HG03139 (cell line): Measurements from ENCODE around the gene TOR1B.
"Not testable (repeated sequence)": the region's sequence is repeated elsewhere in the genome, so short reads cannot be mapped to it uniquely, and the experiment has no call there.

Experiments used
- ATAC-seq: cut with Tn5 transposase; IDR thresholded peaks from one replicate; pipeline ENCODE4 v1.9.1; 2021; ENCODE audit not compliant: unreplicated experiment

The TOR1B gene

DNA sequence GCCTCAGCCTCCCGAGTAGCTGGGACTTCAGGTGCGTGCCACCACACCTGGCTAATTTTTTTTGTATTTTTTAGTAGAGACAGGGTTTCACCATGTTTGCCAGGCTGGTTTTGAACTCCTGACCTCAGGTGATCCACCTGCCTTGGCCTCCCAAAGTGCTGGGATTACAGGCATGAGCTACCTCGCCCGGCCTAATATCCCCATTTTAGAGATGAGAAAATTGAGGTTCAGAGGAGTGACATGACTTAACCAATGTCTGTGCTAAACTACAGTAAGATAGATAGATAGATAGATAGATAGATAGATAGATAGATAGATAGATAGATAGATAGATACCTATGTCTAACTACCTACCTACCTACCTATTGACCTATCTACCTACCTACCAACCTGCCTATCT, 26.9 kb upstream of the TOR1B start:
- not testable (repeated sequence) for ATAC-seq

DNA sequence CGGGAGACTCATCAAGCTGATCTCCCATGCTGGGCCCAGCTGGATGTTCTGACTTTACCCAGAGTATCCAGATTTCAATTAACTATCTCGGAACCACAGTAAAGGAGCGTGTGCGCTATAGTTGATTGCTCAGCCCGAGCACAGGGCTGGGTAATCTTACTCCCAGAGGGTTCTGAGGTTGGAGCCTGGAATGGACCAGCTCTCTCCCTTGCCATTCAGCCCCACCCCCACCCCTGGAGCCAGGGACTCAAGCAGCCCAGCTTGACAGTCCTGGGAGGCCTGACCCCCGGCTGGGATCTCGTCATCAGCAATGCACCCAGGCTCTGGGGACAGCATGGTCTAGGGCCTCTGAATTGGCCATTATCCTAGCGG, 26.4 kb upstream of the TOR1B start:
- no peak for ATAC-seq

DNA sequence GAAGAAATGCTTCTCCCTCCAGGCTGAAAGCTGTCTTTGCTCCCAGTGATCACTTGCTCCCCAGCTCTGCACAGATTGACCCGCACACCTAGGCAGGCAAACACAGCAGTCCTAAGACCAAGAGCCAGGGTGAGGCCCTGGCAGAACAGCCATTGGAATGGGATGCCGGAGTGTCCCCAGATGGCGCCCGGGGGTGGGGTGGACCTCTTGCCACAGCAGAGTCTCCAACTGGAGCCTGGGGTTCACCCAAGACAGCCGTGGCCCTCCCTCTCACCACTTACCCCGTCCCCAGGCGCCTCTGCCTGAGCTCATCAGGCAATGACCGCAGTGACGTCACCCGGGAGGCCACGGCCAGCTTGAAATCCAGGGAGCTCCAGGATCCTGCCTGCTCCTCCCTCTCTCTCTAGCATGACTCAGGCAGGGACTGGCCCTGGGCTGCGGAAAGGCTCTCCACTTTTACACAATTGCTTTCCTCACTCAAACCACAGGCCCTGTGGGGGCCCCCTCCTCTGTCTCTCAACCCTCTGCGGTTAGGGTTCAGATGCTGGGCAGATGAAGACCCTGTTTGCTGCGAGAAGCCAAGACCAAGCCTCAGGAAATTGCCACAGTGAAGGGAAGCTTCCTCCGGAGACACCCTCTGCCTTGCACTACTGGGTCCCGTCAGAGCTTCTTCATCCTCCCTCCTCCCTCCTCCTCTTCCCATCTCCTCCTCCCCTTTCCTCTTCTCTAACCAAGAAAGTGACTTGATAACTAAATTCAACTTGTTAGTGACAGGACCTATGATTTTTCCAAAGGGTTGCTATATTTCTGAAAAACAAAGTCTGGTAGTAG, 25.8 kb upstream of the TOR1B start:
- no peak for ATAC-seq

DNA sequence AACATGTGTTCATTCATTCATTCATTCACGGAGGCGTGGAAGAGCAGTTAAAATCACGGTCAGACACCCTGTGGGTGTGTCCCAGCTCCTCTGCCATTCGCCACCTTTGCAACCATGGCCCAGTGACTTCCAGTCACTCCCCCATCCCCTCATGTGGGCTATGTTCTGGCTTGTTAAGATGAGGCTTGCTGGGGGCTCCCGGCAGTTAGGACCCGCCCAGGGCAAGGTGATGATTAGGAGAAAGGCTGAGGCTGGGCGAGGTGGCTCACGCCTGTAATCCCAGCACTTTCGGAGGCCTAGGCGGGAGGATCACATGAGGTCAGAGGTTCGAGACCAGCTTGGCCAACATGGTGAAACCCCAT, 25.2 kb upstream of the TOR1B start:
- no peak for ATAC-seq

DNA sequence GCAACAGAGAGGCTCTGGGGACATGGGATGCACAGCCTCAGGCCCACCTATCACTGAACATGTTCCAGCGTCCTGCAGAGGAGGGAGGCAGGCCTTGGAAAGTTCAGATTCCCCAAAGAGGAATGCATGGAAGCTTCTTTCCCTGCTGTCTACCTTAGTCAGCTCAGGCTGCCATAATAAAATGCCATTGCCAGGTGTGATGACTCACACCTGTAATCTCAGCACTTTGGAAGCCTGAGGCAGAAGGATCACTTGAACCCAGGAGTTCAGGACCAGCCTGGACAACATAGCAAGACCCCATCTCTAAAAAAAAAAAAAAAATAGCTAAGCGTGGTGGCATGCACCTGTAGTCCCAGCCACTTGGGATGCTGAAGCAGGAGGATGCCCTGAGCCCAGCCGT, 24.5 kb upstream of the TOR1B start:
- ATAC-seq, result no peak

DNA sequence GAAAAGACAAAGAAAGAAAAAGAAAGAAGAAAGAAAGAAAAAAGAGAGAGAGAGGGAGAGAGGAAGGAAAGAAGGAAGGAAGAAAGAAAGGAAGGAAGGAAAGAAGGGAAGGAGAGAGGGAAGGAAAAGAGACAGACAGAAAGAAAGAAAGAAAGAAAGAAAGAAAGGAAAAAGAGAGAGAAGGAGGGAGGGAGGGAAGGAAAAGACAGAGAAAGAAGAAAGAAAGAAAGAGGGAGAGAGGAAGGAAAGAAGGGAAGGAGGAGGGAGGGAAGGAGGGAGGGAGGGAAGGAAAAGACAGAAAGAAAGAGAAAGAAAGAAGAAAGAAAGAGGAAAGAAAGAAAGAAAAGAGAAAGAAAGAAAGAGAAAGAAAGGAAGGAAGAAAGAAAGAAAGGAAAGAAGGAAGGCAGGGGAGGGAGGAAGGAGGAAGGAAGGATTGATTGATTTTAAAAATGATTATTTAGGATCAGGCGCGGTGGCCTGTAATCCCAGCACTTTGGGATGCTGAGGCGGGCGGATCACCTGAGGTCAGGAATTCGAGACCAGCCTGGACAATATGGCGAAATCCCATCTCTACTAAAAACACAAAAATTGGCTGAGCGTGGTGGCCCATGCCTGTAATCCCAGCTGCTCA, 23.3 kb upstream of the TOR1B start:
- no peak for ATAC-seq

DNA sequence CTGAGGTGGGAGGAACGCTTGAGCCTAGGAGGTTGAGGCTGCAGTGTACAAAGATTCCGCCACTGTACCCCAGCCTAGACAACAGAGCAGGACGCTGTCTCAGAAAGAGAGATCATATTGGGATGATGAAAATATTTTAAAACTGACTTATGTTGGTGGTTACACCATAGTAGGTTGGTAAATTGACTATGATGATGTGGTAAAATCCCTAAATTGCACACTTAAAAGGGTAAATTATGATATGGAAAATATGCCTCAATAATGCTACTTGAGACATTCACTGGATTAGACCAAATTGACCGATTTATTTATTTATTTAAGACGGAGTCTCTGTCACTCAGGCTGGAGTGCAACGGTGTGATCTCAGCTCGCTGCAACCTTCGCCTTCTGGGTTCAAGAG, 21.9 kb upstream of the TOR1B start:
- no peak for ATAC-seq

DNA sequence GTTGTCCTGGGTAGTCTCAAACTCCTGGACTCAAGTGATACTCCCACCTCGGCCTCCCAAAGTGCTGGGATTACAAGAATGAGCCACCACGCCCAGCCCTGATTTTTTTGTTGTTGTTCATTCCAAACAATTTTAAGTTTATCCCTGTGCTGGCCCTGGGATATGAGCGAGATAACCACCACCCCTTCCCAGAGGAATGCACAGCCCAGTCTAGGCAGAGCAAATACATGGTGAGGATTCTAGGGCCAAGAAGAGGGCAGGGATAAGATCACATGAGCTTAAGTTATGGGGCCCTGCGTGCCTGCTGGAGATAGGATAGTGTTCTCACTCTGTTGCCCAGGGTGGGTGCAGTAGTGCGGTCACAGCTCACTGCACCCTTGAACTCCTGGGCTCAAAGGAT, 21.0 kb upstream of the TOR1B start:
- ATAC-seq, result no peak

DNA sequence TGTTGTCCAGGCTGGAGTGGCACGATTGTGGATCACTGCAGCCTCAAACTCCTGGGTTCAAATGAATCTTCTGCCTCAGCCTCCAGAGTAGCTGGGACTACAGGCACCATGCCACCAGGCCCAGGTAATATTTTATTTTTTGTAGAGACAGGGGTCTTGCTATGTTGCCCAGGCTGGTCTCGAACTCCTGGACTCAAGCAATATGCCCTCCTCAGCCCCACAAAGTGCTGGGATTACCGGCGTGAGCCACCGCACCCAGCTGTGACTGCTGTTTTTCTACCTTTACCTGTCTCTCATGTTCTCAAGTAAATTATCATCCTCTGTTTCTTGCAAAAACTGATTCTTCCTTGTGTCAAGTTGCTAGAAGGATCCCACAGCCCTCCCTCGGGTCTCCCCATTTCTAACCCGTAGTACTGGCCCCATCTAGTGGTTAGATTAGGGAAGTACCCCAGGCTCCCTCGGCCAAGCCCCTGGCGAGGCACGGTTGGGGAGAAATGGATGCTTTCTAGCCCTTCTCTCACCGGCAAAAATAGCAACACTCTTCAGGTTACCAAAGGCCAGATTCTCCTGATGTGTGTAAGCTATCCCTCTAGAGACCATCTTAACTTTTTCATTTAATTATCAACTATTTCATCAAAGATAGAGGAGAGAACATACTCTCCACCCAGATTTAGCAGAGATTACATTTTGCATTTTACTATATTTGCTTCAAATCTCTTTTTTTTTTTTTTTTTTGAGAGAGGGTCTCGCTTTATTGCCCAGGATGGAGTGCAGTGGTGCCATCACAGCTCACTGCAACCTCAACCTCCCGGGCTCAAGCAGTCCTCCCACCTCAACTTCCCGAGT, 19.2 kb upstream of the TOR1B start:
- ATAC-seq, result no peak

DNA sequence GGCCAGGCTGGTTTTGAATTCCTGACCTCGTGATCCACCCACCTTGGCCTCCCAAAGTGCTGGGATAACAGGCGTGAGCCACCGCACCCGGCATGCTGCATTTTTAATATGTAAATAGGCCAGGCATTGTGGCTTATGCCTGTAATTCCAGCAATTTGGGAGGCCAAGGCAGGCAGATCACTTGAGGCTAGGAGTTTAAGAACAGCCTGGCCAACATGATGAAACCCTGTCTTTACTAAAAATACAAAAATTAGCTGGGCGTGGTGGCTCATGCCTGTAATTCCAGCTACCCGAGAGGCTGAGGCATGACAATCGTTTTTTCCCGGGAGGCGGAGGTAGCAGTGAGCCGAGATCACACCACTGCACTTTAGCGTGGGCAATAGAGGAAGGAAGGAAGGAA, 18.0 kb upstream of the TOR1B start:
- ATAC-seq, result not testable (repeated sequence)

DNA sequence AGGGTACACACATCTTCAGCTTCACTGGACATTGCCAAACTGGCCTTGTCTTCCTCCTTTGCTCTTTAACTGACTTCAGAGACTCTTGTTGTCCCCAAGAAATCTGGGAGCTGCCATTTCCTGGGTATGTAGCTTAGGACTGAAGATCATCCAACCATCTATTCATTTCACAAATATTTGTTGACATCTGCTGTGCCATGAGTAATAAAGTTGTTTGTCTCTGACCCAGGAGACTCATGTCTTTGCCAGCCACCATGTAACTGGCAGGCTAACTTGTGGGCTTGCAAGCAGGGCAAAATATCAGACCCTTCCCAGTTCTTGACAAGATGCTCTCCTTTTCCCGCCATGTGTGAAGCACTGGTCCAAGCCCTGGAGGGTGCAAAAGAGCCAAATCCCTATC, 17.1 kb upstream of the TOR1B start:
- no peak for ATAC-seq

DNA sequence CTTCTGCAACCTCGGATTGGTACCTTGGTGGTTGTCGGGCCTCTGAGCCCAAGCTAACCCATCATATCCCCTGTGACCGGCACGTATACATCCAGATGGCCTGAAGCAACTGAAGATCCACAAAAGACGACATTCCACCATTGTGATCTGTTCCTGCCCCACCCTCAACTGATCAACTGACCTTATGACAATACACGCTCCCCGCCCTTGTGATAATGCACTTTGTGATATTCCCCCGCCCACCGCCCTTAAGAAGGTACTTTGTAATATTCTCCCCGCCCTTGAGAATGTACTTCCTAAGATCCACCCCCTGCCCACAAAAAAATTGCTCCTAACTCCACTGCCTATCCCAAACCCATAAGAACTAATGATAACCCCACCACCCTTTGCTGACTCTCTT, 16.5 kb upstream of the TOR1B start:
- ATAC-seq, result no peak

DNA sequence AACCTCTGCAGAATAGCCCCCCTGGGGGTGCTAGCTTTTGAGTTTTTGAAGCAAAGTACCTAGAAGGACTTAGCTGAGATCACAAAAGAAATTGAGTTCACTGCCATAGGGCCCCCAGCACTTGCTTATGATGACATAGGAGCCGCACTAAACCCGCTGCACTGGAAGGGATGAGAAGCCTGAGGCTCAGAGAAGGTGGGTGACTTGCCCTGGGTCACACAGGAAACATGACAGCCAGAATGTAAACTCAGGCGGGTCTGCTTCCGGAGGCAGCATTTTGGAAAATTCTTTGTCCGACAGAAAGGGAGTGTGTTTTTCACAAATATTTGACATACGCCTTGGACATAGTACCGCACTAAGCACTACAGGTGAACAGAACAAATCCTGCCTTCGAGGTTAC, 8.4 kb upstream of the TOR1B start:
- no peak for ATAC-seq

DNA sequence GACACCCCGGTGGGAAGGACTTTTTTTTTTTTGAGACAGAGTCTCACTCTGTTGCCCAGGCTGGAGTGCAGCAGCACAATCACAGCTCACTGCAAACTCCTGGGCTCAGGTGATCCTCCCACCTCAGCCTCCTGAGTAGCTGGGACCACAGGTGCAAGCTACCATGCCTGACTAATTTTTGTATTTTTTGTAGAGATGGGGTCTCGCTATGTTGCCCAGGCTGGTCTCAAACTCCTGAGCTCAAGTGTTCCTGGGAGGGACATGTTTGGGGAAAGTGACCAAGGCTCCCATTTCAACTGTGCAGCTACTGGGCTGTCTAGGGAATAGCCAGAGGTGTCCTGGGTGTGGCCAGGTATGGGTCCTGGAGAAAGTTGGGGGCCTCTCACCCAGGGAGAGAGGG, 7.0 kb upstream of the TOR1B start:
- not testable (repeated sequence) for ATAC-seq

DNA sequence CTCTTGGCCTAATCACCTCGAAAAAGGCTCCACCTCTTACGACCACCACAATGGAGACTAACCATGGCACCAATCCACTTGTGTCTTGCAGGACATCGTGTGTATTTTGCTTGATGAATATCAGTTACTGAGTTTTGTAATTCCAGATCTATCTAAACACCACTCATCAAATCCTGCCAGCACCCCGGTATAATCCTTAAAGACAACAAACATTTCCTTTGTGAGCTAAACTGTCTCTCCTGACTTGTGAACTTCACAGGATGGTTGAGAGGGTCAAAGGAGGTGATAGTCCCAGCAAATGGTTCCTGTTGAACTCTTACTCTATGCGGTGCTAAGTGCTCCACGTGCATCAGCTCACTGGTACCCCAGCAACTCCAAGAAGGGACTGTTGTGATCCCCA, 4.0 kb upstream of the TOR1B start:
- ATAC-seq, result no peak

DNA sequence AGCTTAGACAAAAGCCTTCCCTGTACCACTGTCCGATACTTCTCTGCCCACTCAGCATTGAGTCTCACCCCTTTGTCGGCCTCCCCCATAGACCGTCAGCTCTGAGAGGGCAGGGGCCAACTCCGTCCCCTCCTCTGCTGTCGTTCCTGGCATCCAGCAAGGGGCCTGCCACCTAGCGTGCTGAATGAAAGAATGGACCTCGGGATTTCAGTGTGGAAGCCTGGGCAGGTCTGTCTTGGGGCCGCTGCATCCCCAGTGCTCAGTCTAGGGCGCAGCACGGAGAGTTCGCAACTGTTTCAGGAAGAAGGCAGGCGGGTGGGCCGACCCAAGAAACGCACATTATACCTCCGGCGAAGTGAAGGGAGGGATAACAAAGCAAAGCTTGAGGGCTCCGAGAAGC, 1.5 kb upstream of the TOR1B start:
- ATAC-seq, result no peak

DNA sequence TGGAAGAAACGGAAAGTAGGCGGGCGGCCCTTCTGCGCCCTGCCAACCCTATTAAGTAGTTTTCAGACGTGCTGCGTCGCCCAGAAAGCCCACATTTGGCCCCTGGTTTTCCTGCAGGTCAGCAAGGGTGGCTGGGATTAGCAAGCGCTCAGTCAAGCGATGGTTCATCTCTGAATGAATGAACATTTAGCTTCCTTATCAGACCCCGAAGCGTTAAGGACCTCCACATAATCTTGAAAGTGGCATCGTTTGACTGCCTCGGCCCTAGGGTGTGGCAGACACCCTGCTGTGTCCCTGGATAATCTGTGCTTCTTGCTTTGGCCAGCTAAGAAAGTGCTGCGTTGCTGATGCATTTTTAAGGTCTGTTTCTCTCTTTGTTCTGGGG, 684 bp downstream of the TOR1B start:
- ATAC-seq, result no peak

DNA sequence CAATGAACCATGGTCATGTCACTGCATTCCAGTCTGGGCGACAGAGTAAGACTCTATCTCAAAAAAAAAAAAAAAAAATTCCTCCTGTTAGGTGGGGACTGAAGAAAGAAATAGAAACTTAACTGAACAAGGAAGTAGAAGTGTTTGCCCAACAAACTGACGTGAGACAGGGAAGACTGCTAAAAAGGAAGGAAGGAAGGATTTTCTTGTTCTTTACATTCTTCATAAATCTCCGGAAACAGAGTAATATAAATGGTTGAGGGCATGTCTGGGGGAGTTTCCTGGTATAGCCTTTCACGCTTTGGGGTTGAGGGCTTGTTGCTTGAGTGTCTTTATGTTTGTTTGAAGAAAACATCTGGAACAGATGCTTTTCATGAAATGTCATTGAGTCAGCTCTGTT, 3.1 kb downstream of the TOR1B start:
- no peak for ATAC-seq

DNA sequence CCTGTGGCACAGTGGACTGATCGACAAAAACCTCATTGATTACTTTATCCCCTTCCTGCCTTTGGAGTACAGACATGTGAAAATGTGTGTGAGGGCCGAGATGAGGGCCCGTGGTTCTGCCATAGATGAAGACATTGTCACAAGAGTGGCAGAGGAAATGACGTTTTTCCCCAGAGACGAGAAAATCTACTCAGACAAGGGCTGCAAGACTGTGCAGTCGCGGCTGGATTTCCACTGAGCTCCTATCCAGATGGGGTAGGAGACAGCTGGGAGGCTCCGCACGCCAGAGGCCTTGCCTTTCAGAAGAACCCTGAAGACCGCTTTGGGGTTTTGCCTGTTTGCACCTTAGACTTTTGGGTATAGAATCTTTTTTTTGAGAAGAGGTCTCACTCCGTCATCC, 6.4 kb downstream of the TOR1B start:
- ATAC-seq, result no peak

DNA sequence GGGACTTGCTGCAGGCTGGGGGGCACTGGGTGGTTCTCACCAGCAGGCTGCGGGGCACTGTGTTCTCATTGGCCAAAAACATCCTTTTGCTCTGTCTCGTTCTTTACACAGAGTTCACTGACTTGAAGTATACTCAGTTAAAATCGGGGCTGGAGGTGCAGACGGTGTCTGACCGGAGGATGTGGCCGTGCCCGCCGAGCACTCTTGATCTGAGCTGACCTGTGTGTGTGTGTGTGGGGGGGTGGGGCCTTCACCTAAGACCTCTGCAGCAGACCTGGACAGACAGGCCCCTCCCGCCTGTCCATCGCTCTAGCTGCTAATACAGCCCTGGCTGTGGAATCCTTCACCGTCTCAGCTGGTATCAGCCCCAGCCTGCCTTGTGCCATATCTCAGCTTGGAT, 7.1 kb downstream of the TOR1B start:
- ATAC-seq, result no peak

DNA sequence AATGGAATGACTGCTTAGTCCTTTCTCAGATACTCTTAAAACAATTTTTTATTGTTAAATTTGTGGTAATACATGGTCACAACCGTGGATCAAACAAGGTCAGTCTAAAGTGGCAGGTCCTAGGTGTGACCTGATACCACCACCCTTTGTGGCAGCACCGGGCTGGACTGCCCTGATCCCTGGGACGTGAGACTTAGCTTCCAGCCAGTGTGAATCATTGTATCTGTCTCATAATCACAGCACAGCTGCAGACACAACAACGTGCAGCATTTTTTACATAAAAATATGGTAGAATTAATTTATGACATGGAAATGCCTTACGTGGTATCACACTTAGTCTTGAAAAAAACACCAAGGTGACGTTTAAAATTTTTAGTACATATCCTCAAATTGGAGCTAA, 7.8 kb downstream of the TOR1B start:
- no peak for ATAC-seq

DNA sequence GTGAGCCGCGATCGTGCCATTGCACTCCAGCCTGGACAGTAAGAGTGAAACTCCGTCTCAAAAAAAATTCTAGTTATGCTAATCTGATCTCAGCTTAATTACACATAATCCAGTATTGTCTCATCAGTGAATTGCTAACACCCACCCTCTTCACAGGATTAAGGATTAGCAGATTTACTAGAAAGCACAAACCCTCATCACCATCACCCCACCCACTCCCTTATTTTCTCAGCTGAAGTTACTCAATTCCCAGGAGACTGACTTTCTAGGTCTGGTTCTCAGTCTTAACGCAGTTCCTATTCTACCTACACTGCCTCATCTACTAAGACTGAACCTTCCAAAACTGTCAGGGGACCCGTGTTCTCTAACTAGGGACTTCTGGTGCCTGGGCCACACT, 9.0 kb downstream of the TOR1B start:
- no peak for ATAC-seq
